ENCODE measurements around the gene PON3. TPM values are rescaled to one million over a fixed set of nuclear protein-coding genes. Genes with fewer than 3 reads are reported as not detected.

Gene PON3
- total and polyA plus RNA-seq, 2 of the 13 experiments (the other 11 are each of a cell fraction or from before 2014, with no cell fraction given): 23.6 to 37.8 TPM

DNA sequence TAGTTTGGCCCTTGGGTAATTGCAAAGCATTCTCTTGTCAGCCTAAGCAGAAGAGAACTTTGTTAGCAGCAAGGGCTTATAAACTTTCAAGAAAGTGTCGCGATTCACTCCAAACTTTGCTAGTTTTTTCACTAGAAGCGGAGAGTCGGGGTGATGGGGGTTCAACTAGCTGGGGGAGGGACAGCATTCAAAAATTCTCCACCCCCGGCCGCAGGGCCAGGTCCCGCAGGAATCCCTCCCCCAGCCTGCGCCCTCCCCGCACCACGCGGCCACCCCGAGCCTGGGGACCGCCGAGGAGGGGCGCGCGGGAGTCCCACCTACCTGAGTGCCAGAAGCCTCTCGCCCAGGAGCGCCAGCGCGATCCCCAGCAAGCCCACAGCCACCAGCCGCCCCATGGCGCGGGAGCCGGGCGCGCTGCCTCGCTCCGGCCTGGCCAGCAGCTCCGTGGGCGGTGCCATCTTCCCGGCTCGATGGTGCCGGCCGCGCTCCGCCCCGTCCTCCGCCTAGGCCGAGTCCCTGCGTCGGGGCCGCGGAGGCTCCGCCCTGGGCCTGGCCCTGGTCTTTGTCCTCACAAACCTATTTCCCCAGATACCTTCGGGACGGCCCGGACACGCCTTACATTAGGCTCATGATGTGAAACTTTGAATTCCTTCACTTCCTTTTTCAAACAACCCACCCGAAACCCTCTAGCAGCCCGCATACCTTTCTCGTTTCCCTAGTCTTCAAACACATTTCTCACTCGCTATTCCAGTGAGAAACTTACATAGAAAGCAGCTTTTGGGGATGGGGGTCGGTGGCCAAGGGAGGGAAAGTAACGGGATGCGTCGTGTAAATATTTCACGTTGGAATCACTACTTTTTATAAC, 38.6 kb upstream of the PON3 start, which contains the start of gene PON2 (continued):
- TF ChIP-seq, protein P1, sequence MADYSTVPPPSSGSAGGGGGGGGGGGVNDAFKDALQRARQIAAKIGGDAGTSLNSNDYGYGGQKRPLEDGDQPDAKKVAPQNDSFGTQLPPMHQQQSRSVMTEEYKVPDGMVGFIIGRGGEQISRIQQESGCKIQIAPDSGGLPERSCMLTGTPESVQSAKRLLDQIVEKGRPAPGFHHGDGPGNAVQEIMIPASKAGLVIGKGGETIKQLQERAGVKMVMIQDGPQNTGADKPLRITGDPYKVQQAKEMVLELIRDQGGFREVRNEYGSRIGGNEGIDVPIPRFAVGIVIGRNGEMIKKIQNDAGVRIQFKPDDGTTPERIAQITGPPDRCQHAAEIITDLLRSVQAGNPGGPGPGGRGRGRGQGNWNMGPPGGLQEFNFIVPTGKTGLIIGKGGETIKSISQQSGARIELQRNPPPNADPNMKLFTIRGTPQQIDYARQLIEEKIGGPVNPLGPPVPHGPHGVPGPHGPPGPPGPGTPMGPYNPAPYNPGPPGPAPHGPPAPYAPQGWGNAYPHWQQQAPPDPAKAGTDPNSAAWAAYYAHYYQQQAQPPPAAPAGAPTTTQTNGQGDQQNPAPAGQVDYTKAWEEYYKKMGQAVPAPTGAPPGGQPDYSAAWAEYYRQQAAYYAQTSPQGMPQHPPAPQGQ (CRISPR knock-in tag; IDR thresholded peaks at IDR 0.05; ENCODE audit: borderline replicate concordance): no peak
- no peak for TF ChIP-seq SP1 (IDR thresholded peaks at IDR 0.05)
- peak; percentile 54 for TF ChIP-seq SP1 (CRISPR knock-in tag; IDR thresholded peaks at IDR 0.05)
- TF ChIP-seq ZNF3 (CRISPR knock-in tag; IDR thresholded peaks at IDR 0.05): no peak
- TF ChIP-seq PHF20 (CRISPR knock-in tag; IDR thresholded peaks at IDR 0.05): peak; percentile 54
- TF ChIP-seq, protein P2, sequence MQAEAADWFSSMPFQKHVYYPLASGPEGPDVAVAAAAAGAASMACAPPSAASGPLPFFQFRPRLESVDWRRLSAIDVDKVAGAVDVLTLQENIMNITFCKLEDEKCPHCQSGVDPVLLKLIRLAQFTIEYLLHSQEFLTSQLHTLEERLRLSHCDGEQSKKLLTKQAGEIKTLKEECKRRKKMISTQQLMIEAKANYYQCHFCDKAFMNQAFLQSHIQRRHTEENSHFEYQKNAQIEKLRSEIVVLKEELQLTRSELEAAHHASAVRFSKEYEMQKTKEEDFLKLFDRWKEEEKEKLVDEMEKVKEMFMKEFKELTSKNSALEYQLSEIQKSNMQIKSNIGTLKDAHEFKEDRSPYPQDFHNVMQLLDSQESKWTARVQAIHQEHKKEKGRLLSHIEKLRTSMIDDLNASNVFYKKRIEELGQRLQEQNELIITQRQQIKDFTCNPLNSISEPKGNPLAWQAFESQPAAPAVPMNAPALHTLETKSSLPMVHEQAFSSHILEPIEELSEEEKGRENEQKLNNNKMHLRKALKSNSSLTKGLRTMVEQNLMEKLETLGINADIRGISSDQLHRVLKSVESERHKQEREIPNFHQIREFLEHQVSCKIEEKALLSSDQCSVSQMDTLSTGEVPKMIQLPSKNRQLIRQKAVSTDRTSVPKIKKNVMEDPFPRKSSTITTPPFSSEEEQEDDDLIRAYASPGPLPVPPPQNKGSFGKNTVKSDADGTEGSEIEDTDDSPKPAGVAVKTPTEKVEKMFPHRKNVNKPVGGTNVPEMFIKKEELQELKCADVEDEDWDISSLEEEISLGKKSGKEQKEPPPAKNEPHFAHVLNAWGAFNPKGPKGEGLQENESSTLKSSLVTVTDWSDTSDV (CRISPR knock-in tag; IDR thresholded peaks at IDR 0.05): 0 out of 2 replicates have a peak, but pooled peaks have one; percentile 42
- no peak for TF ChIP-seq NFKBIZ (CRISPR knock-in tag; IDR thresholded peaks at IDR 0.05)
- TF ChIP-seq, protein P3, sequence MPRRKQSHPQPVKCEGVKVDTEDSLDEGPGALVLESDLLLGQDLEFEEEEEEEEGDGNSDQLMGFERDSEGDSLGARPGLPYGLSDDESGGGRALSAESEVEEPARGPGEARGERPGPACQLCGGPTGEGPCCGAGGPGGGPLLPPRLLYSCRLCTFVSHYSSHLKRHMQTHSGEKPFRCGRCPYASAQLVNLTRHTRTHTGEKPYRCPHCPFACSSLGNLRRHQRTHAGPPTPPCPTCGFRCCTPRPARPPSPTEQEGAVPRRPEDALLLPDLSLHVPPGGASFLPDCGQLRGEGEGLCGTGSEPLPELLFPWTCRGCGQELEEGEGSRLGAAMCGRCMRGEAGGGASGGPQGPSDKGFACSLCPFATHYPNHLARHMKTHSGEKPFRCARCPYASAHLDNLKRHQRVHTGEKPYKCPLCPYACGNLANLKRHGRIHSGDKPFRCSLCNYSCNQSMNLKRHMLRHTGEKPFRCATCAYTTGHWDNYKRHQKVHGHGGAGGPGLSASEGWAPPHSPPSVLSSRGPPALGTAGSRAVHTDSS (CRISPR knock-in tag; conservative IDR thresholded peaks at IDR 0.05): 0 out of 2 replicates have a peak, but pooled peaks have one; percentile 76
- no peak for TF ChIP-seq ZNF746 (CRISPR knock-in tag; IDR thresholded peaks at IDR 0.05)
- no peak for TF ChIP-seq ZNF550 (CRISPR knock-in tag; IDR thresholded peaks at IDR 0.05; ENCODE audit: borderline replicate concordance)
- 0 out of 2 replicates have a peak, but pooled peaks have one; percentile 47 for TF ChIP-seq PRMT3 (CRISPR knock-in tag; IDR thresholded peaks at IDR 0.05; ENCODE audit: borderline replicate concordance, low read depth)
- peak; percentile 50; the same call in 1 of the 2 replicates for TF ChIP-seq ZBTB7A (CRISPR knock-in tag; IDR thresholded peaks at IDR 0.05)
- no peak for TF ChIP-seq GTF2F1 (IDR thresholded peaks at IDR 0.05; ENCODE audit: low read length)
- peak; percentile 87; the same call in 1 of the 2 replicates for TF ChIP-seq ZNF616 (CRISPR knock-in tag; IDR thresholded peaks at IDR 0.05; ENCODE audit: low read depth)
- 0 out of 2 replicates have a peak, but pooled peaks have one; percentile 74 for TF ChIP-seq ZNF343 (CRISPR knock-in tag; IDR thresholded peaks at IDR 0.05)
- TF ChIP-seq ZNF761 (CRISPR knock-in tag; conservative IDR thresholded peaks at IDR 0.05): 0 out of 2 replicates have a peak, but pooled peaks have one; percentile 81
- no peak for TF ChIP-seq SETDB1 (CRISPR knock-in tag; IDR thresholded peaks at IDR 0.05; ENCODE audit: borderline replicate concordance)
- no peak for TF ChIP-seq SNAI1 (CRISPR knock-in tag; IDR thresholded peaks at IDR 0.05; ENCODE audit: borderline replicate concordance)
- no peak; the same call in 1 of the 2 replicates for TF ChIP-seq MTF2 (CRISPR knock-in tag; IDR thresholded peaks at IDR 0.05; ENCODE audit: borderline replicate concordance)
- TF ChIP-seq YEATS4 (CRISPR knock-in tag; IDR thresholded peaks at IDR 0.05; ENCODE audit: borderline replicate concordance): peak; percentile 89

All from HepG2 (cell line).